HepG2 (cell line): ENCODE data around the gene CDK14. TPM values are rescaled to one million over a fixed set of nuclear protein-coding genes. Genes with fewer than 3 reads are reported as not detected.

Source experiments
- ATAC-seq: fragments of 200-7000 bp; cut with Tn5 transposase; 3 replicates; pipeline ENCODE4 v1.9.1; 2020; ENCODE audit warnings: mild to moderate bottlenecking, moderate library complexity
- BruUV-seq: library from RNA; stranded (reverse); fragments of 400-500 nt; replicated peaks from 2 replicates; lab custom pipeline; 2021; lab: Mats Ljungman, UMichigan
- CTCF ChIA-PET: fragments of 300-600 bp; formaldehyde crosslinking; extraction: SDS; loops from one replicate; lab custom pipeline; 2021; ENCODE audit warnings: low total read pairs, inconsistent platforms, low intra/inter-chr PET ratio; lab: Yijun Ruan, JAX
- POLR2A ChIA-PET: fragments of 350-600 bp; sonication (Branson Sonifier 250); formaldehyde crosslinking; loops from one replicate; lab custom pipeline; 2020; ENCODE audit warnings: antibody characterized with exemption, inconsistent platforms; lab: Yijun Ruan, JAX
- DNase-seq: peaks from one replicate; pipeline ENCODE4 v3.0.0-alpha.2; 2015; ENCODE audit warnings: low spot score
- FAIRE-seq: peaks from 3 replicates; lab custom pipeline; 2011; peaks lifted over from hg19 to GRCh38; lab: Jason Lieb, UNC
- H2AFZ ChIP-seq: one replicate; pipeline ENCODE4 v1.6.1; 2011; ENCODE audit warnings: low read length, inconsistent platforms
- H3K27ac ChIP-seq: fragments of 300-600 bp; 3 replicates; pipeline ENCODE4 v1.8.0; 2011; ENCODE audit warnings: mixed run types, mild to moderate bottlenecking, mixed read lengths, low read length, inconsistent platforms; ENCODE audit not compliant: insufficient read depth; ENCODE audit errors: extremely low read length
- H3K27me3 ChIP-seq, 2 experiments: fragments of 200-600 bp in 1 of 2; 2 replicates in 1 of 2; 3 replicates in 1 of 2; pipeline versions ENCODE4 v1.6.0 to v1.8.0; 2011; ENCODE audit warnings: low read length in 2 of 2, mild to moderate bottlenecking in 2 of 2, moderate library complexity in 2 of 2, inconsistent platforms in 1 of 2; ENCODE audit not compliant: insufficient read depth in 2 of 2, control insufficient read depth in 1 of 2
- H3K36me3 ChIP-seq, 2 experiments: fragments of 200-600 bp in 1 of 2; replicated peaks in 1 of 2; 2 replicates in 1 of 2; 3 replicates in 1 of 2; pipeline versions ENCODE4 v1.5.1 to v1.8.0; 2011; ENCODE audit warnings: low read length in 2 of 2, inconsistent platforms in 1 of 2; ENCODE audit not compliant: insufficient read depth in 2 of 2, control insufficient read depth in 1 of 2
- H3K4me1 ChIP-seq: 2 replicates; pipeline ENCODE4 v1.5.1; 2012; ENCODE audit warnings: low read length, inconsistent platforms; ENCODE audit not compliant: insufficient read depth
- H3K4me2 ChIP-seq: 2 replicates; pipeline ENCODE4 v1.6.0; 2011; ENCODE audit warnings: low read depth, low read length, inconsistent platforms
- H3K4me3 ChIP-seq, 3 experiments: fragments of 200-600 bp in 1 of 3; sonication (generic), shearing (Covaris generic) in 1 of 3; replicated peaks in 1 of 3; 2 replicates each; pipeline ENCODE4 v1.5.1; 2011 to 2016; ENCODE audit warnings: low read length in 3 of 3, inconsistent platforms in 2 of 3, low read depth in 2 of 3, mild to moderate bottlenecking in 2 of 3, control low read depth in 1 of 3, mixed read lengths in 1 of 3; ENCODE audit not compliant: insufficient read depth in 1 of 3
- H3K79me2 ChIP-seq: one replicate; pipeline ENCODE4 v1.6.1; 2011; ENCODE audit warnings: low read length, inconsistent platforms; ENCODE audit not compliant: insufficient read depth
- H3K9ac ChIP-seq: 2 replicates; pipeline ENCODE4 v1.6.0; 2011; ENCODE audit warnings: mild to moderate bottlenecking, low read depth, low read length, inconsistent platforms; ENCODE audit not compliant: insufficient read depth
- H3K9me3 ChIP-seq: 2 replicates; pipeline ENCODE4 v1.5.1; 2012; ENCODE audit warnings: mild to moderate bottlenecking, low read length
- H4K20me1 ChIP-seq: 2 replicates; pipeline ENCODE4 v1.6.0; 2011; ENCODE audit warnings: inconsistent platforms, mild to moderate bottlenecking, low read length, moderate library complexity; ENCODE audit not compliant: insufficient read depth
- BRF2 ChIP-seq: sonication (generic); formaldehyde crosslinking; IDR thresholded peaks from 2 replicates; pipeline ENCODE4 v1.8.1; 2022; ENCODE audit warnings: mild to moderate bottlenecking, missing genetic modification reagents
- CBX5 ChIP-seq: sonication (generic); formaldehyde crosslinking; IDR thresholded peaks from 2 replicates; pipeline ENCODE4 v1.4.0; 2020; ENCODE audit warnings: missing genetic modification reagents, borderline replicate concordance
- E2F1 ChIP-seq: sonication (generic); formaldehyde crosslinking; IDR thresholded peaks from 2 replicates; pipeline ENCODE4 v1.5.0; 2020; ENCODE audit warnings: missing genetic modification reagents
- ESRRA ChIP-seq: sonication (generic); formaldehyde crosslinking; IDR thresholded peaks from 2 replicates; pipeline ENCODE4 v1.5.1; 2020; ENCODE audit warnings: mild to moderate bottlenecking, low read depth, missing genetic modification reagents
- ETV6 ChIP-seq: sonication (generic); formaldehyde crosslinking; conservative IDR thresholded peaks from 2 replicates; pipeline ENCODE4 v1.4.0; 2020; ENCODE audit warnings: missing genetic modification reagents
- GABPA ChIP-seq, 2 experiments: IDR thresholded peaks; 2 replicates each; pipeline ENCODE4 v1.6.1; 2011 to 2016; ENCODE audit warnings: low read depth in 2 of 2, low read length in 1 of 2, missing biosample characterization in 1 of 2, missing genetic modification characterization in 1 of 2
- GATAD2A ChIP-seq: IDR thresholded peaks from 2 replicates; pipeline ENCODE4 v1.6.1; 2016
- MAFG ChIP-seq: sonication (generic); formaldehyde crosslinking; IDR thresholded peaks from 2 replicates; pipeline ENCODE4 v1.5.1; 2020; ENCODE audit warnings: mild to moderate bottlenecking, missing genetic modification reagents
- MAX ChIP-seq: IDR thresholded peaks from 2 replicates; pipeline ENCODE4 v1.6.1; 2012; ENCODE audit warnings: inconsistent platforms
- NCOR1 ChIP-seq: fragments of 200-600 bp; sonication (generic); IDR thresholded peaks from 2 replicates; pipeline ENCODE4 v1.7.0; 2017; ENCODE audit warnings: antibody characterized with exemption, low read length, borderline replicate concordance
- NFE2L1 ChIP-seq: sonication (generic); formaldehyde crosslinking; IDR thresholded peaks from 2 replicates; pipeline ENCODE4 v1.4.0; 2020; ENCODE audit warnings: missing genetic modification reagents, mild to moderate bottlenecking, borderline replicate concordance
- SMYD3 ChIP-seq: sonication (generic); formaldehyde crosslinking; IDR thresholded peaks from 2 replicates; pipeline ENCODE4 v1.8.1; 2023; ENCODE audit warnings: mild to moderate bottlenecking, missing genetic modification reagents
- SRSF9 ChIP-seq: fragments of 200-400 bp; formaldehyde crosslinking; IDR thresholded peaks from 2 replicates; pipeline ENCODE4 v1.6.1; 2018; ENCODE audit warnings: borderline replicate concordance, mild to moderate bottlenecking, low read depth, low read length; ENCODE audit not compliant: insufficient read depth, poor library complexity, severe bottlenecking
- STAG1 ChIP-seq: sonication (generic); formaldehyde crosslinking; IDR thresholded peaks from 2 replicates; pipeline ENCODE4 v1.4.0; 2020; ENCODE audit warnings: missing genetic modification reagents
- ZNF430 ChIP-seq: sonication (generic); formaldehyde crosslinking; IDR thresholded peaks from 2 replicates; pipeline ENCODE4 v1.9.0; 2021; ENCODE audit warnings: mild to moderate bottlenecking, missing genetic modification reagents
- ZNF564 ChIP-seq: sonication (generic); formaldehyde crosslinking; IDR thresholded peaks from 2 replicates; pipeline ENCODE4 v1.8.1; 2023; ENCODE audit warnings: mild to moderate bottlenecking, missing genetic modification reagents
- ZNF7 ChIP-seq: IDR thresholded peaks from 2 replicates; pipeline ENCODE4 v1.6.1; 2016; ENCODE audit warnings: missing biosample characterization, missing genetic modification reagents
- ZNF784 ChIP-seq: sonication (generic); formaldehyde crosslinking; IDR thresholded peaks from 2 replicates; pipeline ENCODE4 v1.5.1; 2020; ENCODE audit warnings: missing genetic modification reagents, mild to moderate bottlenecking, borderline replicate concordance
- ZNF816 ChIP-seq: sonication (generic); formaldehyde crosslinking; IDR thresholded peaks from 2 replicates; pipeline ENCODE4 v1.8.0; 2022; ENCODE audit warnings: missing genetic modification reagents, mild to moderate bottlenecking, borderline replicate concordance
- ZUFSP ChIP-seq: sonication (generic); formaldehyde crosslinking; IDR thresholded peaks from 2 replicates; pipeline ENCODE4 v1.9.0; 2021; ENCODE audit warnings: missing genetic modification reagents, mild to moderate bottlenecking, borderline replicate concordance
- WGBS: methylation state at CpG from one replicate; pipeline ENCODE4 v1.1.6; 2017; ENCODE audit warnings: low lambda C conversion rate; 5-methylcytosine and 5-hydroxymethylcytosine counted together
- in situ Hi-C: cut with HindIII; loops from 2 replicates; pipeline ENCODE4 v1.10.0; 2017; ENCODE audit warnings: low pct_unique_long_range_greater_than_20kb; ENCODE audit not compliant: extremely low pct_ligation_motif_present
- intact Hi-C: fragments of 100-400 bp; cut with micrococcal nuclease; formaldehyde crosslinking; loops from one replicate; pipeline ENCODE4 v1.10.0; 2022; ENCODE audit not compliant: unreplicated experiment
- polyA plus RNA-seq, 8 experiments: library from polyadenylated mRNA; depleted of rRNA in 3 of 8; stranded (reverse) in 7 of 8; unstranded in 1 of 8; fragments of >200 nt; fragmentation: Illumina TruSeq in 4 of 8; extraction: Trizol in 4 of 8; gene quantifications; 2 replicates each; pipeline versions ENCODE4 v1.2.1 to v1.2.3, GENCODE V29; 2011 to 2016; ENCODE audit warnings: low read depth in 4 of 8, missing spikeins in 1 of 8, mixed read lengths in 1 of 8; ENCODE audit not compliant: insufficient read depth in 1 of 8
- total RNA-seq, 5 experiments: library from RNA; depleted of rRNA; stranded (reverse); fragments of >200 nt; fragmentation: Illumina TruSeq; extraction: Trizol; gene quantifications; 2 replicates each; pipeline ENCODE4 v1.2.3, GENCODE V29; 2016; ENCODE audit warnings: low read depth in 1 of 5

CDK14 gene
- total and polyA plus RNA-seq, 2 of the 13 experiments (the other 11 are each of a cell fraction or from before 2014, with no cell fraction given) = 0.26 to 0.71 TPM

- no peak for TF ChIP-seq BRF2 (CRISPR knock-in tag)
- no peak for TF ChIP-seq ZNF7 (CRISPR knock-in tag)
- no peak for TF ChIP-seq STAG1 (CRISPR knock-in tag)
- no peak for TF ChIP-seq NFE2L1 (CRISPR knock-in tag)
- TF ChIP-seq GABPA (IDR thresholded peaks at IDR 0.05; ENCODE audit: low read depth, low read length) = no peak
- no peak for TF ChIP-seq GABPA (CRISPR knock-in tag; IDR thresholded peaks at IDR 0.05; ENCODE audit: low read depth)
- no peak for TF ChIP-seq ESRRA
These were observed 643.1 kb downstream of the CDK14 start (continued) for GRCh38 chr7:91239171-91239604.

GRCh38 chr7:91239772-91240171, 643.7 kb downstream of the CDK14 start:
- Histone ChIP-seq H3K4me1 (peaks cover 16% of the 10 kb centered on the region), H3K9me3 (no peaks in the 10 kb centered on the region), H3K9ac (no peak overlapping the region), H4K20me1 (no peaks in the 10 kb centered on the region), H3K4me3 (no peak overlapping the region), H3K27me3 (no peaks in the 10 kb centered on the region), H3K36me3 (no peaks in the 10 kb centered on the region), H3K27ac (no peak overlapping the region), H3K4me2 (no peak overlapping the region), H2AFZ (no peak overlapping the region), H3K79me2 (no peaks in the 10 kb centered on the region)
- intact Hi-C loops = no loop called here
- DNase-seq (no peak), ATAC-seq (peak; percentile 70), FAIRE-seq (no peak)
- ChIA-PET POLR2A (no interaction called here), CTCF (no interaction called here)
- in situ Hi-C loops = no loop called here
- no TSS peak for BruUV-seq
- 15% methylated on average over 1 of the region's 1 CpG for WGBS
- TF ChIP-seq CBX5 (CRISPR knock-in tag) = no peak
- TF ChIP-seq SRSF9 = no peak
- TF ChIP-seq MAX = no peak
- no peak for TF ChIP-seq ZNF564
- TF ChIP-seq ETV6 (CRISPR knock-in tag) = no peak
- no peak for TF ChIP-seq MAFG (CRISPR knock-in tag)
- TF ChIP-seq ZNF430 (CRISPR knock-in tag) = no peak
- no peak for TF ChIP-seq ZNF784 (CRISPR knock-in tag)
- TF ChIP-seq ZNF816 (CRISPR knock-in tag) = no peak
- TF ChIP-seq NCOR1 = no peak
- TF ChIP-seq ZUFSP = no peak
- TF ChIP-seq GATAD2A (CRISPR knock-in tag) = no peak
- no peak for TF ChIP-seq SMYD3 (CRISPR knock-in tag)
- TF ChIP-seq E2F1 (CRISPR knock-in tag) = no peak
